Posterior vena cava (tissue), 2 donors: Measurements from ENCODE around the gene CPEB1. TPM values are rescaled to one million over a fixed set of nuclear protein-coding genes. Genes with fewer than 3 reads are reported as not detected.
A peak's percentile ranks its signal among the peaks of the same experiment; 100 is the strongest.

ENCODE experiments used
- DNase-seq: peaks from one replicate; pipeline ENCODE4 v3.0.0-alpha.2; 2020; ENCODE audit warnings: low spot score
- intact Hi-C, 2 donors: fragments of 100-400 bp; cut with DNase I; formaldehyde crosslinking; loops; one replicate each; pipeline versions ENCODE4 v1.14.1 to v1.14.2; 2022 to 2023
- total RNA-seq, 2 donors: library from RNA; stranded (reverse); fragmentation: NEBNext Ultra II Directional; extraction: Animal tissue kit (Norgen Biotek cat#: 25700); gene quantifications; one replicate each; pipeline ENCODE4 v1.2.1, GENCODE V29; 2021
- donor health status: DM: yes; HTN: yes; CAD: no.
- donor health status: DM: yes; HTN: yes; CAD: no.

Gene CPEB1
- total RNA-seq, 2 donors from 2014 or later = 5.0 to 8.0 TPM

DNA sequence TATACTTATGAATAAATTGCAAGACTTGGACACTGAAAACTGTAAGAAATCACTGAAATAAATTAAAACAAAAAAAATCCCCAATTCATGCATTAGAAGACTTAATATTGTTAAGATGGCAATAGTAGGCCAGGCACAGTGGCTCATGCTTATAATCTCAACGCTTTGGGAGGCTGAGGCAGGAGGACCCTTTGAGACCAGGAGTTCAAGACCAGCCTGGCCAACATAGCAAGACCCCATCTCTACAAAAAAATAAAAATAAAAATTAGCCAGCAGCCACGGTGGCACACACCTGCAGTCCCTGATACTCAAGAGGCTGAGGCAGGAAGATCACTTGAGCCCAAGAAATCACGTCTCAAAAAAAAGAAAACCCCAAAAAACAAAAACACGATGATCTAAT lies 35.8 kb downstream of the CPEB1 start:
- intact Hi-C loops = no loop called here

DNA sequence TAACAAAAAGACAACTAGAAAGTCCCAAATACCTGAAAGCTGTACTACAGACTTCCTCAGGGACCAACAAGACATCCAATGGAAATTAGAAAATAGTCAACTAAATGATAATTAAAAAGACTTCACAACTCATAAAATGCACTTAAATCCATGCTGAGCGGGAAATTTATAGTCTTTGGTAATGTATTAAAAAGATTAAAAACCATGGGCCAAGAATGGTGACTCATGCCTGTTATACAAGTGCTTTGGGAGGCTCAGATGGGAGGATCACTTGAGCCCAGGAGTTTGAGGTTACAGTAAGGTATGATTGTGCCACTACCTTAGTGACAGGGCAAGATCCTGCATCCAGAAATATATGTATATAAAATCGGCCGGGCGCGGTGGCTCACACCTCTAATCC lies 45.0 kb downstream of the CPEB1 start:
- DNase-seq = no peak
- intact Hi-C loops = no loop called here

More for the DNA sequence above, 35.8 kb downstream of the CPEB1 start:
- DNase-seq = no peak

DNA sequence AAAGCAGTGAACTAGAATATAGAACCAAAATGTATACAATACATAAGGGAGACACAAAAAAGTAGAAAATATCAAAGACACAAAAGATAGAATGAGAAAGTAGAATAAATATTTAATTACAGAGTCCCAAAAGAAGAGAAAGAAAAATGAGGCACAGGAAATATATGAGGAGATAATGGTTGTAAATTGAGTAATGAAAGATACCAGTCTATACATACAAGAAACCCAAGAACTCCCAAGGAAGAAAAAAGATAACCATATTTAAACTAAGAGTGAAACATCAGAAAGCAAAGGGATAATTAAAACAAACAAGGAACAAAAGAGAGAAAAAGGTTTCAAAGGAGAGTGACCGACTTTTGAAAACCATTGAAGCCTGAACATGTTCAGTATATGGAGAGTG lies 47.3 kb downstream of the CPEB1 start:
- intact Hi-C loops = no loop called here

GRCh38 chr15:82597815-82598214 lies 49.3 kb downstream of the CPEB1 start:
- no peak for DNase-seq
- intact Hi-C loops = no loop called here

More for the DNA sequence above, 47.3 kb downstream of the CPEB1 start:
- no peak for DNase-seq

DNA sequence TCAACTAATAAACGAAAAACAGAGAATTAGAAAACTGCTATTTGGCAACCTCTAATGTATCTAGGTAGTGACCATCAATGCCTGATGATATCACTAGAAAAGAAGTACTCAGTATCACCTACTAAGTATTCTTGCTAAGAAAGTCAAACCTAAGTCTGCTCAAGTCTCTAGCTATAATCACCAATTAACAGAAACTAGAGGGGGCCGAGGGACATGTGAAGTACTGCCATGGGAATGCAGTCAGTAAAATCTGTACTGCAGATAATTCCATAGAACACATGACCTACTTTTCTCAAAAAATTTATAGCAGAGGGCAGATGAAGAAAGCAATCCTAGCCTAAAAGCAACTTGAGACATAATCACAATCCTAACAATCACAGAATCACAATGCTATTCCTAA lies 51.4 kb downstream of the CPEB1 start:
- DNase-seq = no peak
- intact Hi-C loops = no loop called here

DNA sequence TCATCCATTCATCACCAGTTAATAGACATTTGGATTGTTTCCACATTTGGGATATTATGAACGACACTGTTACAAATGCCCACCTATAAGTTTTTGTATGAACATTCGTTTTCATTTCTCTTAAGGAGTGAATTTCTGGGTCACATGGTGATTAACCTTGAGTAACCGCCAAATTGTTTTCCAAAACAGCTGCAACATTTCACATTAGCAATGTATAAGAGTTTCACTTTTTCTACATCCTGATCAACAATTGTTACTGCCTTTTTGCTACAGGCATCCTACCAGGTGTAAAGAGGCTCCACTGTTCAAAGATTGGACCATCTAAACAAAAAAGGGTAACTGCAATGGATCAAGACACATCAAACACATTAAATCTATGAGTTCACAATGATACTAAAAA lies 52.0 kb downstream of the CPEB1 start:
- DNase-seq = no peak
- intact Hi-C loops = no loop called here

GRCh38 chr15:82587805-82588204 lies 59.4 kb downstream of the CPEB1 start:
- DNase-seq = no peak
- intact Hi-C loops = no loop called here

DNA sequence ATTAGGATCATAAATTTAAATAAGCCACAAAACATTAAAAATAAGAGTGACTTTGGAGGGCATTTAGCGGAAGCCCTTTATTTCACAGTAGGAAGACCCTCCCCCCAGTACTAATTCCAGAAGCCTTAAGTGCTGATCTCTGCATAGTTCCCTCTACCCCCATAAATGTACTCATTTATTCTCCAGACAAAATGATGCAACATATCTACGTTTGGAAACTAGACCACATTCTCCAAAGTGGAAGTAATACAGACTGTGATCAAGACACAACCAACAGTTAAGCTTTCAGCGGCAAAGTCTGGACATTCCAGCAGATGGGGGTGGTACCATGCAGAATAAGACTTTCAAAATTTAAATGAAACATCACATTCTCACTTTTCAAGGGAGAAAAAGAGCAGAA lies 62.1 kb downstream of the CPEB1 start:
- intact Hi-C loops = no loop called here

GRCh38 chr15:82580713-82581112 lies 66.5 kb downstream of the CPEB1 start:
- intact Hi-C loops = no loop called here

More for the DNA sequence above, 62.1 kb downstream of the CPEB1 start:
- no peak for DNase-seq

GRCh38 chr15:82575335-82575734 lies 71.8 kb downstream of the CPEB1 start:
- DNase-seq = no peak
- intact Hi-C loops = no loop called here

More at GRCh38 chr15:82580713-82581112, 66.5 kb downstream of the CPEB1 start:
- DNase-seq = no peak

GRCh38 chr15:82572986-82573385 lies 74.2 kb downstream of the CPEB1 start:
- no peak for DNase-seq
- intact Hi-C loops = no loop called here

DNA sequence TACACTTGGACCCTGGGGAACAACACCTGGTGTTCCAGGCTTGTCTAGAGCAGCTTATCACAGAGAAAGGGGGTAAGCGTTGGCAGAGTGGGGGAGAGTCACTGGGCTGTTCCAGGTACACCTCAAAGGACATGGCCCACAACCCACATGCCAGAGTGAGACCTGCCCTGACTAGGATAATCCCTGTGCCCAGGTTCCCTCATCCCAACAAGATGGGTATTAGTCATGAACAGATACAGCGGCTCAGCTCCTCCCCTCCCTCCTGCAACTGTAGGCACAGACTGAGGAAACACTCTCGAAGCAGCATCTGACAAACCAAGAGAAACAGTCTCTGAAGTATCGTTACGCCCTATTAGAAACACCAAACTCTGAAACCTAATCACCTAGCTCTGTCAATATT lies 74.9 kb downstream of the CPEB1 start:
- no peak for DNase-seq
- intact Hi-C loops = no loop called here

GRCh38 chr15:82571722-82572222 lies 75.4 kb downstream of the CPEB1 start:
- intact Hi-C loops = no loop called here
- DNase-seq = peak; percentile 90

- intact Hi-C loops = no loop called here
- no peak for DNase-seq
These were observed 76.2 kb downstream of the CPEB1 start for GRCh38 chr15:82570721-82571508.

- DNase-seq = no peak
- intact Hi-C loops = no loop called here
These were observed 77.3 kb downstream of the CPEB1 start for GRCh38 chr15:82569834-82570233.

- no peak for DNase-seq
- intact Hi-C loops = no loop called here
These were observed 78.2 kb downstream of the CPEB1 start for GRCh38 chr15:82568986-82569385.

DNA sequence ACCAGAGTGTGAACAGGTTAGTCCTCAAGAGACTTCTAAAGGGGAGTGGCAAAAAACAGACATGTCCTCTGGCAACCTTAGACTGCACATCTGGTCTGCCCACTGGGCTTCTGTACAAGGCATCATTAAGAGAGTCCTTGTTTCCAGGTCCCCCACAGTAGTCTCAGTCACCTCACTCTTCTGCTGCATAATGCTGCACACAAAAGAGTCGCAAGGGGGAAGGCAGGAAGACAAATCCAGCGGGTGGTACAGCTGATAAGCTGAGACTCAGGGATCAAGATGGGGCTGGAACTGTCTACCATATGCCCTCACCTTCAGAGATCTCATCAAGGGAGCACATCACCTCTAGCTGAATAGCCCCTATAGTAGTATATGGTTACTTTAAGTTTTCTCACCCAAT lies 79.5 kb downstream of the CPEB1 start:
- intact Hi-C loops = no loop called here
- DNase-seq = no peak

- intact Hi-C loops = no loop called here
- no peak for DNase-seq
These were observed 80.5 kb downstream of the CPEB1 start for GRCh38 chr15:82566690-82567089.

DNA sequence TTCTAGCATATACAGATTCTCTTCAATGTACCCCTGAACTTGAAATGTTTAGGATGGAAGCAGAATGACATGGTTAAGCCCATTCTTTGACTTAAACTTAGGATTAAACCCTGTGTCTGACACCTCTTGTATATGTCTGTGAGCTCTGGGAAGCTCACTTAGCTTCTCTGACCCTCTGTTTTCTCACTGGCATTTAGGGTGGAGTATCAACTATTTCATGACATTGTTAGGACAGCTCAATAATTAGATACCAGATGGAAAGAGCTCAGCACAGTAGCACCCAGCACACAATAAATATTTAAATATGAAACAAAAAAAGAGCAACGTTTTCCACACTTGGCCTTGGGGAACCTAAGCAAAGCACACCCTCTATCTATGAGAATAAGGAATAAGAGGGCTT lies 88.7 kb downstream of the CPEB1 start:
- no peak for DNase-seq
- intact Hi-C loops = no loop called here

DNA sequence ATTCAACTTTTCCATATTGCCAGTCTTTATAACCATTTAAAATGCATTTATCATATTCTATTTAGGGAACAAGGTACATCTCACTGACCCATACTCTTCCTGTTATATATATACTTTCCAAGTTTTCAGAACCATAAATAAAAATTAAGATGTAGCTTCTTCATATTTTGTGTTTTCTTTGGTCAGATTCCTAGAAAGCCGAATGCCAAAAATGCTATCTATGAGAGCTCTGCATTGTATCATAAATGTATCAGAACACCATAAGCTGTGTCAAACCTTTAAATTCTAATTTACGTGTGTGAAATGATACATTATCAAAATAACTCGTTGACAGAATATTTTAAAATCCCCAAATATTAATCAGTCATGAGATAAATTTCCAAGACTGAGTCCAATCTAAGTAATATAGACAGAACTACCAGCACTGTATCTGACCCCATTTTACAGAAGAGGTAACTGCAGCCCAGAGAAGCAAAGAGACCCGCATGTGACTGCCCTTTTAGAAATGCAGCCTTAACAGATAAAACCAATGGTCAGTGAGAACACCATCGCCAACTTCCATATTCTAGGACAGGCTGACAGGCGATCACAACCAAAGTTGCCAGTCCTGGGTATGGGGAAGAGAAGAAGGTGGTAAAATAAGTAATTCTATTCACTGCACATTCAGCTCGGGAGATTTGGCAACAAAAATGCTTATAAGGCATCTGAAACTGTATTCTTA lies 90.7 kb downstream of the CPEB1 start:
- intact Hi-C loops = no loop called here
- DNase-seq = no peak

DNA sequence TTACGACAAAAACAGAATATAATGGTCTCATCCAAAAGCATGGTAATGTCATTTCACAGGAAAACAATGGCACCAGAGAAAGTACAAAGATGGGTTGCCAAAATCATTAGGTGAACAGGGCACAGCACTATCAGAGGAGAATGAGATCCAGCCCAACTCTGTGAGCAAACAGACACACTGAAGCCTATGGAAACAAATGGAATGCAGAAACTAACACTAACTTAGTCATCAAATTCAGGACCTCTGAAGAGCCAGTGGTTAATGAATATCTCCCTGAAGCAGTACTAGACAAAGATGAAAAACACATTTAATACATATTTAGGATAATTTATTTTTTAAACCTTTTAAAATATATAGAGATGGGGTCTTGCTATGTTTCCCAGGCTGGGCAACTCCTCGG lies 92.3 kb downstream of the CPEB1 start:
- DNase-seq = no peak
- intact Hi-C loops = no loop called here
